Nucleus accumbens (tissue), 56 donors: ENCODE data around the gene CDH13.
A peak's percentile ranks its signal among the peaks of the same experiment; 100 is the strongest.

ENCODE experiments used
- DNase-seq, 56 donors: peaks; one replicate each; lab custom pipeline; 2025; lab: John Stamatoyannopoulos, UW

The CDH13 gene

GRCh38 chr16:83258366-83258928, 631.7 kb downstream of the CDH13 start:
- DNase-seq = no peak

GRCh38 chr16:83266848-83267553, 640.2 kb downstream of the CDH13 start:
- DNase-seq = no peak

GRCh38 chr16:83268169-83268568, 641.4 kb downstream of the CDH13 start:
- DNase-seq = no peak

- DNase-seq = no peak
These were observed 642.3 kb downstream of the CDH13 start for GRCh38 chr16:83269048-83269447.

GRCh38 chr16:83269541-83269940, 642.8 kb downstream of the CDH13 start:
- DNase-seq = no peak

- DNase-seq = no peak
These were observed 643.3 kb downstream of the CDH13 start for GRCh38 chr16:83270061-83270460.

GRCh38 chr16:83270640-83271039, 643.9 kb downstream of the CDH13 start:
- no peak for DNase-seq

- DNase-seq = no peak
These were observed 644.4 kb downstream of the CDH13 start for GRCh38 chr16:83271123-83271522.

GRCh38 chr16:83271970-83272575, 645.3 kb downstream of the CDH13 start:
- no peak for DNase-seq

GRCh38 chr16:83272843-83273242, 646.1 kb downstream of the CDH13 start:
- DNase-seq = peak in 9 of 56 donors; percentile 1 to 17 (median 6)

GRCh38 chr16:83273504-83274173, 646.9 kb downstream of the CDH13 start:
- no peak for DNase-seq

- no peak for DNase-seq
These were observed 652.5 kb downstream of the CDH13 start for GRCh38 chr16:83279251-83279650.

- DNase-seq = no peak
These were observed 659.2 kb downstream of the CDH13 start for GRCh38 chr16:83285921-83286320.

- no peak for DNase-seq
These were observed 669.7 kb downstream of the CDH13 start for GRCh38 chr16:83296505-83296904.

- DNase-seq = no peak
These were observed 671.8 kb downstream of the CDH13 start for GRCh38 chr16:83298541-83298940.

- peak in 1 of 56 donors; percentile 1 for DNase-seq
These were observed 673.6 kb downstream of the CDH13 start for GRCh38 chr16:83300326-83300725.

GRCh38 chr16:83301971-83302370, 675.2 kb downstream of the CDH13 start:
- no peak for DNase-seq

GRCh38 chr16:83302853-83303252, 676.1 kb downstream of the CDH13 start:
- DNase-seq = no peak

GRCh38 chr16:83305092-83305491, 678.3 kb downstream of the CDH13 start:
- no peak for DNase-seq

GRCh38 chr16:83306961-83307593, 680.3 kb downstream of the CDH13 start:
- DNase-seq = no peak

- no peak for DNase-seq
These were observed 680.8 kb downstream of the CDH13 start for GRCh38 chr16:83307594-83307992.
